GM19099 (cell line): ENCODE data around the gene IGFL1.

Experiments
- POLR2A ChIP-seq: IDR thresholded peaks from 3 replicates; pipeline ENCODE4 v1.6.1; 2011; ENCODE audit warnings: low read depth; ENCODE audit not compliant: insufficient read length; ENCODE audit errors: extremely low read depth

The IGFL1 gene

DNA sequence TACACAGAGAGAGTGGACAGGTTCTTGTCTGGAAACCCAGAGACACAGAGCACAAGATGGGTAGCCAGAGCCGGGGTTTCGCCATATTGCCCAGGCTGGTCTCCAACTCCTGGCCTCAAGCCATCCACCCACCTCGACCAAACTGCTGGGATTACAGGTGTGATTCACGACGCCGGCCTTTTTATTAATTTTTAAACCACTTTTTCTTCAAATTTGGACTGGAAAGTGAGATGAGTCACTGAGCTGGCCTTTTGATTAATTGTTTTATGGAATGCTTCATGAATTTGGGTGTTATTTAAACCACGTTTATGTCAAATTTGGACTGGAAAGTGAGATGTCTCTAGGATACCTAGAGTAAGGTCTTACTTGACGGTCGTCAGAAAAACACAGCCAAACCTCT lies 12.1 kb upstream of the IGFL1 start:
- no peak for TF ChIP-seq POLR2A

DNA sequence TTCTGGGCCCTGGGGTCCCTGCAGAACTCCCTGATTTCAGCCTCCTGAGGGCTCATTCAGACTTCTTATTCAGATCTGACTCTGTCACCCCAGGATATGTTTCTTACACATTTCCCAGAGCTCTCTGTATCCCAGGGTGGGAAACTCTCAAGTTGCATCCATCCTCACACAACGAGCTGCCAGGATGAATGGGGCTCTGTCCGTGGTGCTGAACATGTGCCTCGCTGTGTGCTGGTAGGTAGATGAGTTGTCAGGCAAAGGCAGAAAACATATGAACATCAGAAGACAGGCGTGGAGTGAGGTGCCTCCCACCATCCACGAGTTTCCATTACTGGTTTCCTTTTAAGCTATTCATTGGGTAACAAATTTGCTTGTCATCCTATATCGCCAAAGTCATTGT lies 11.4 kb upstream of the IGFL1 start:
- TF ChIP-seq POLR2A: no peak

DNA sequence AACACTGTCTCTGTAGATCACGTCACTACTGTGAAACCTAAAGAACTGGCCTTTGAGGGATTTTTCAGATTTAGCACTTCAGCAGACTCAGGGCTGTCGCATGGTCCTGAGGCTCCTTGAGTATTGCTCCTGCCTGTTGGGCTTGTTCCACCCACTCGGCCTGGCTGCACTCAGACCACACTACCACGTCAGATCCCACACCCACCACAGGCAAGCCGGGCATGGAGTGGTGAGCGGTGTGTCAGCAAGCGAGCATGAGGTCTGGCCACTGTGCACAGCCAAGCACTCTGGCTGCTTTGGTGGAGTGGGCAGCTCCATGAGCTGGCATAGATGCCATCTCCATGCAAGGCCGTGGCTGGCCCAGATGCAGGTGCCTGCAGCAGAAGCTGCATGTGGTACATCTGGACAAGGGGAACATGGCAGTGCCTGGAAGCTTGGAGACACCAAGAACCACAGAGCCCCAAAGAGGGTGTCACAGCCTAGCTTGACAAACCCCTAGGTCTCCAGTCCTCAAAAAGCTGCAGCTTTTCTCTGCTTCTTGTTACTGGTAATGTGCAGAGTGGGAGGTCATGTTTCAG lies 9.4 kb upstream of the IGFL1 start:
- no peak for TF ChIP-seq POLR2A

DNA sequence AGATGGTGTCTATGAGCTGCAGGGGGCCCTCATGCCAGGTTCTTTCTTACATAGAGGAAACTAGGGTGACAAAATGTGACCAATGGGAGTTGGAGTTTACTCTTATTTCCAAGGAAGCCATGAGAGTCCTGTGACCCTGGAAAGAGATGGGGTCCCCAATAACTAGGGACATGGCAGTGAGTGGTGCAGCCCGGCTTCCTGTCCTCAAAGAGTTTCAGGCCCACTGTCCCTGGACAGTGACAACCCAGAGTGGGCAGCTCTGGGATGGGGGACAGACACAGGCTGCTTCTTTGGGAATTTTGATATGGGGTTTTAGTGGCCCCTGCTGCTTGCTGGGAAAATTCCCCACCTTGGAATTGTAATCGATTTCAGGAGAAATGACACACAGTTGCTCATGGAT lies 8.4 kb upstream of the IGFL1 start:
- no peak for TF ChIP-seq POLR2A

DNA sequence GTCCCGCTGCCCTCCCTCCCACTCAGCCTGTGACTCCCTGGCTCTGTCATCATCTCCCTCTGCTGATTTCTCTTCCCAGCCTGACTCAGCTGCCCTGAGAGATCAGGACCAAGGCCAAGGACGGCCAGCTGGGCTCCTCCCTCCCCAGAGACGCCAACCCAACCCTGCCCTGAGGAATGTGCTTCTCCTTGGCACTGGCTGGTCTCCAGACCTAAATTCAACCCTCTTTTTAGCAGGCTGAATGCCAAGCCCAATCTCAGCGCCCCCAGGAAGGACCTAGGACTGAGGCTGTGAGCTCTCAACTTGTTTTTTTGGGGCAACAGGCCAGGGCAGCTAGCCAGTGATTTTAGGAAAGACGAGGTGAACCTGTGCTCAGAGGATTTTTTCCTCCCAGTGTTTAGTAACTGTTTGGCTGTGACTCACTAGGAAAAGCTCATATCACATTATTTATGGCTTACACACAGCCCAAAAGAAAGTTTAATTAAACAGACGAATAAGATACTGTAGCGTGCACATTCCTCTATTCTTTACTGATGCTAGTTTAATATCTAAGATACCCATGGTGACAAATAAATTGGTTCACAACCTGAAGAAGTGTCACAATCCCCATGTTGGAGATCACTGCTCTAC lies 7.4 kb upstream of the IGFL1 start:
- no peak for TF ChIP-seq POLR2A

DNA sequence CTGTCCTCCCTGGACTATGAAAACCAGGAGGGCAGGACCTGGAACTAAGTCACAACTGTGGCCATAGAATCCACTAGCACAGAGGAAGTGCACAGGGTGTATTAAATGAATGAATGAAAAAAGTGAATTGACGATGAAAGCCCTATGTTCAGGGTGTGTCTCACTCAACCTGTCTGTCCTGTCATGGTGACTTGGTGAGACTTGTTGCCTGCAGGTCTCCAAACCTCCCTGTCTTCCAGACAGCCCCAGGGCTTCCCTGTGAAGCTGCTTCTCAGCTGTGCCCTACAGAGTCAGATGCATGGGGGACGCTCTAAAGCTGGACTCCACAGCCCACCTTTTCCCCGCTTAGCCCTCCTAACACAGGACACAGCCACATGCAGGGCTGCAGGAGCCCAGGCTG lies 4.8 kb upstream of the IGFL1 start:
- TF ChIP-seq POLR2A: no peak

DNA sequence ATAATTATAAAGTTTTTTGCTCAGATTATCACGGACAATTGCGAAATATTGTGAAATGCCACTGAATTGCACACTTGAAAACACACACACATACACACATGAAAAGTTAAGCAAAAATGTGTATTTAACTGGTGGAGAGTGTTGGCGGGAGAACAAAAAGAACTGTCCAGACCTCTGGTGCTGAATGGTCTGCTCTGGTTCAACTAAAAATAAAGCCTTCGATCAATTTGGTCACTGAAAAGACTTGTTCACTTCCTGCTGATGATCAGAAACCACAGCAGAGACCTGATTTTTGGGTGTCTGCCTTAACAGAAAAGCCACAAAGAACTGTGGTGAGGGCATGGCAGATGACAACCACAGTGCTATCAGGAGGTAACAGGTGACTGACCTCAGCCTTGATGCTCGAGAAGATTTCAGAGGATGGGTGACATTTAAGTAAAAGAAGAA lies 4.0 kb upstream of the IGFL1 start:
- TF ChIP-seq POLR2A: no peak

DNA sequence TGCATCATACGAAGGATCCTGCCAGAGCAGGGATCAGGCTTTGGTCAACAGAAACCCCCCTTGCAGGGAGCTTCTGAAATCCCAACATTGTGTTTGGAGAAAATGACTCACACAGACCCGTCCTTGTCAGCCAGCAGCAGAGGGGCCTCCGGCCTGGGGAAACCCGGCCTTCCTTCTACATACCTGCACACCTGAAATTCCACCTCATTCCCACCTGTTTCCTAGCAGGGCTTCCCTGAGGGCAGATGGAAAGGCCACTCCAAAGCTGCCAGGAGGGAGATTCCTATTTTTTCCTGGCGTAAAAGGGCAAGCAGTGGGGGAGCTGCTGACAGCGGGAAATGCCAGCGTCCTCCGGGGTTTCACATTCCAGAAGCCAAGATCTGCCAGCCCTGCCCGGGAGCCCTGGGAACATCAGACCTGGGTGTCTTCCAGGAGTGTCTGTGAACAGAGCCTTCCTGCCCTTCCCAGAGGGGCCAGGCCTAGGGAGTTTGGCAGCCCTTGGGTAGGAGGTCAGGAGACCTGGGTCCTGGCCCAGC lies 3.0 kb upstream of the IGFL1 start:
- TF ChIP-seq POLR2A: no peak

DNA sequence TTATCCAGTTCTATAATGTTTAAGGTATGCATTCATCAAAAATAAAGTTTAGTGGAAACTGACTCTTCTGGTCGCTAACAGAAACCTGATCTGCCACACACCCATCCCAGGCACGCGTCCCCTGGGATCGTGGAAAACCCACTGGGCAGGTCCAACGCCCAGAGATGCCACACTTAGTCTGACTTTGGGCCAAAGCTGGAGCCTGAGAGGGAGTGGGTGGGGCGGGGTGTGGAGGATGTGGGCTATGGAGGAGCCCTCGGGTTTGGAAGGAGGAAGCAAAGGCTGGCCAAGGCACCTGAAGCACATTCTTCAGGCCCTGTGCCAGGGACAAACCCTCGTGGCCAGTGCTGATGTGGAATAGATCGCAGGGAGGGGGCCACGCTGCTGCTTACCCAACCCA lies 2.5 kb downstream of the IGFL1 start:
- no peak for TF ChIP-seq POLR2A

DNA sequence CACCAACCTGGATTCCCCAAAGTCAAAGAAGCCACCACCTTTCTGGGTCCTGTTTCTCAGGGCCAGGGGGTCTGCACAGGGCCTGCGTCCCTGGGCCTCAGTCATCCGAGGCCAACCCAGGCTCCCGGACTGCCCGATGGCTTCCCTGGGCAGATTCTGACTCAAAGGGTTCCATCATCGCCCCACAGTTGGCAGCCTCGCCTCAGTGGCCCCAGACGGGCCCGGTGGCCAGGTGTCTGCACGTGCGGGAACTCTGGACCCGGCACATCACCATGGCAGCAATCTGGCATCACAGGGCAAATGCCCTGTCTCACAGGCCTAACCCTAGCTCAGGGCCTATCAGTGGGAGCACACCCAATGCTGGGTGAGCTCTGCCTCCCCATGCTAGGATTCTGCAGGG lies 2.9 kb downstream of the IGFL1 start:
- no peak for TF ChIP-seq POLR2A

DNA sequence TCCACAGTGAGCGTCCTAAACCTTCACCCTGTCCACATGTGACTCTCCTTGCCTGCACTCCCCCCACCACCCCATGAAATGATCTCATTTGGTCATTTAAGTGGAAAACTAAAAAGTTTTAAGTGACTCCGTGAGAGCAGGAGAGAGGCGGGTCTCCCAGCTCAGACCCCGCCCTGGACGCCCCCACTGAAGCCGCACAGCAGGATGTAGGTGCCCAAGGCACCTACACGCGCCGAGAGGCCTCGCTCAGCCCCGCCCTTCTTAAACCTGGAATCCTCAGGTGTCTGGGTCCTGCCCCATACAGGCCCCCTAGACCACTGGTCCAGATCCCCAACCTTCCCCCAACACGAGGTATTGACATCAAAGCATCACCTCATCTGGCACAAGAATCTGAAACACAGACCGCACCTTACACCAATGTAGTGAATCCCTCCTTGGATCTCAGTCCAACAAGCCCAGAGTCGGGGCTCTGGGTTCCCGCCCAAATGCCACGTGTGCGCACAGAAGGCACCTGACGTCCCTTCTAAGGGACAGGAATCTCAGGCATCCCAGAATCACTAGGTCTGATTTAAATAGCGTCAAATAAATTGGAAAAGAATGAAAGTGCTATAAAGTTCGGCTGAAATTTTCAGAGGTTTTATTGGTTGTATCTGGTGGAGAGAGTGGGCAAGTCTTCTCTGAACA lies 3.5 kb downstream of the IGFL1 start:
- no peak for TF ChIP-seq POLR2A

DNA sequence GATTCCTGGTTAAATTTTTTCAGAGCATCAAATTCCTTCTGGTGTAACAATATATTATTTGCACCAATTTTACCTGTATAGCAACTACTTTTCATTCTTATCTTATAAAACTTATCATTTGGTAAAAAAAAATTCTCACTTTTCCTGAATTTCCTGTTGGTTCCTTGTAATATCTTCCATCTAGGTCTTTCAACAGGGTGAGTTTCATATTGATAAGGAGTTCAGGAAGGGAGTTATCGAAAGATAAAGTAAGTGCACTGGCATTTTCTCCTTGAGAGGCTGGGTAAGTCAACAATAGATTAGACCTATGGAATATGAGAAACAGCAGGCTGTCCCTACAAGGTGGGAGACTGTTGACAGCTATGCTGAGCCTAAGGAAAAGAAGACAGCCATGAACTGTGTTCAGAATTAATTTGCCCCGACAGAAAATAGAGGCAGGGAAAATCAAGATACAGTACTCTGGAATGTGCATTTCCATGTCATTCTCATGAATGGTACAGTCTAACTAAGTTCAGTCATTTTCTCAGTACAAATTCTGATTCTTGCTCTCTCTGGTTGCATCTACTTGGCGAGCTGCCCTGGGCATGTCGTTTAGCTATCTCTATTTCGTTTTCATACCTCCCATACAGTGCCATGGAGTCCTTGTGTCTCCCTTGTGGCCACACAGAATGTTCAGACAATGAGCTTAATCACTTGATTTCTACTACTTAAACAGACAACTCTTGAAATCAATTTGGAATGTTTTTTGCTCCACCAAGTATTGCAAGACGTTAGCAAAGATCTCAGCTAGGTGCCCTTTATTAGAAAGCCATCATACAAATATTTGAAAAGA lies 9.9 kb downstream of the IGFL1 start:
- TF ChIP-seq POLR2A: no peak

DNA sequence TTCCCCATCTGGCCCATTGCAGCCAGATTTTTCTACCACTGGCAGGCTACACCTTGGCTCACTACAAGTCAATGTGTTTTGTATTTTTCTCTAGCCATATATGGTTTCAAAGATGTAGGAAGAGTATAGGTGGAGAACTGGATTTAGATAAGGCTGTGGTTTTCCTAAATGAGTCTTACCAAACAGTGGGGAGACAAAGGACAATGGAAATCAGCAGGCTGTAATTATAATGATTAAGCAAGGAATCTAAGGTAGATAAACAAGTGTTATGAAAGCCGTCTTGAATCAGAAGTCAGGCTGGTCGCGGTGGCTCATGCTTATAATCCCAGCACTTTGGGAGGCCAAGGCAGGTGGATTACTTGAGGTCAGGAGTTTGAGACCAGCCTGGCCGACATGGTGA lies 11.2 kb downstream of the IGFL1 start:
- no peak for TF ChIP-seq POLR2A

DNA sequence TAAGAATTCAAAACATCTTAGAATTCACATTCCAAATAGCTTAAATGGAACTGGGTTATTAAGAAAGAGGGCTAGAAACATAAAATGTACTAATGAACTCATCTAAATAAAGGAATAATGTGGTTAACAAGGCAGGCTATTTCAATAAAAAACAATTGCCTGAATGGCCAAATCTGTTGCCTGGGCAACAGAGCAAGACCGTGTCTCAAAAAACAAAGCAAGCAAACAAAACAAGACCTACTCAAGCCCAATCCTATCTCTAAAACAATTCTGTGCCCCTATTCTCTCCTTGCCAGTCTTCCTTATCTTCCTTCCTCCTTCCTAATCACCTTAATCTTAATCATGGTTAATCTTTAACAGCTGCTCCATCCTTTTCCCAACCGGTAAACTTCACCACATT lies 12.1 kb downstream of the IGFL1 start:
- no peak for TF ChIP-seq POLR2A

DNA sequence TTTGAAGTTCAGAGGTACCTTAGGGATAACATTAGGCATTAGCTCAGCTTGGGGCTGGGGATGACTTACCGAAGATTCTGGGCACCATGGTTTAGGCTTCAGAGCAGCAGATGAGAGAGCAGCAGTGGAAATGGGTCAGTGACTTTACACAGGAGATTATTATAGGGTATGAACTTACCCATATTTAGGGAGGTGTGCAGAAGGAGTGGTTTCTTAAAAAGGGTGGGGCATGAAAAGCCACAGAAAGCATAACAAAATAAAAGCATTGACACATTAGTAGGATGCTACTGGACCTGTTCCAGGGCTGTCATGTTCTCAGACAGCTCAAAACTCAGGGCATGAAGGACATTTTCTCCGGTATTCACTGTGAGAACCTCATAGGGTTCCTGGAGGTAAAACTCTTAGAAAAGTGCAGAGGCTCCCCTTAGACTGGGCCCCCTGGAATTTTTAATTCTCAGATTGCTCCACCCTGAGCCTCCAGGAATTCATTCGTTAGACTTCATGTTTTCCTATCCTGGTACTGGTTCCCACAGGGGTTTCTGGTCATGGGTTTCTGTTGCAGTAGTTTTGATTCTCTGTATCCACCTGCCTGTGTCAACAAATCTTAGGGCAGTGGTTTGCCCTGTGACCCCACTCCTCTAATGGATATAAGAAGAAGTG lies 20.7 kb downstream of the IGFL1 start:
- TF ChIP-seq POLR2A: no peak
